Gastroesophageal sphincter (tissue), 3 donors: ENCODE measurements around the gene KLHL33.

Source experiments
- CTCF ChIP-seq, 4 experiments: fragments of 200-600 bp in 2 of 4; fragments of 450-650 bp in 2 of 4; sonication (generic) in 1 of 4; IDR thresholded peaks; one replicate each; pipeline ENCODE4 v1.5.1; 2017 to 2019; ENCODE audit warnings: antibody characterized with exemption in 4 of 4, mild to moderate bottlenecking in 2 of 4, moderate library complexity in 2 of 4
- EP300 ChIP-seq: sonication (generic); formaldehyde crosslinking; IDR thresholded peaks from one replicate; pipeline ENCODE4 v1.6.1; 2017; ENCODE audit warnings: antibody characterized with exemption, mild to moderate bottlenecking
- POLR2A ChIP-seq, 2 donors: fragments of 450-650 bp; IDR thresholded peaks; one replicate each; pipeline ENCODE4 v1.6.1; 2017; ENCODE audit warnings: antibody characterized with exemption in 2 of 2, mild to moderate bottlenecking in 2 of 2, moderate library complexity in 1 of 2
- POLR2AphosphoS5 ChIP-seq: sonication (generic); formaldehyde crosslinking; IDR thresholded peaks from one replicate; pipeline ENCODE4 v1.6.1; 2017; ENCODE audit warnings: antibody characterized with exemption

DNA sequence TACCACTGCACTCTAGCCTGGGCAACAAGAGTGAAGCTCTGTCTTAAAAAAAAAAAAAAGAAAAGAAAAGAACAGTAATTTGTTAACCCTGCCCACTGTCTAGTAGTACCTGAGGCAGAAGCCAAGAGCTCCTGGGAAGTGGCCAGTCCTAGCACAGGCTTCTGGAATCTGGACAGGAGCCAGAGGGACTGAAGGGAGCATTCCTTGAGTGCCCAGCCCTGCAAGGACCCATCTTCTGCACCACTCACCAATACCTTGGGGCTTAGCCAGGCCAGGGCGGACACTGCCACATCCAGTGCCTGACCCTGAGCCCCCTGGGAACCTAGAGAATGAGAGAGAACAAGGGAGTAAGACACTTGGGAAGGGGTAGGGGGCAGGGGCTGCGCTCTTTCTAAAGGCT, 58.8 kb downstream of the KLHL33 start:
- no peak for TF ChIP-seq EP300
- no peak for TF ChIP-seq CTCF (IDR thresholded peaks at IDR 0.05)
- TF ChIP-seq POLR2AphosphoS5 = no peak
- TF ChIP-seq POLR2A (IDR thresholded peaks at IDR 0.05) = no peak
